ENCODE measurements around the gene AQP6. TPM values are rescaled to one million over a fixed set of nuclear protein-coding genes. Genes with fewer than 3 reads are reported as not detected.

Gene AQP6
- total RNA-seq, 2 donors from 2014 or later, result not detected

- Mint-ChIP-seq H3K27me3 (ENCODE audit: low read depth) (no peaks in the 10 kb centered on the region), H3K36me3 (ENCODE audit: insufficient read depth in 2 of 2) (peaks cover 10 to 44% of the 10 kb centered on the region in 2 donors), H3K4me3 (no peak overlapping the region), H3K4me1 (ENCODE audit: low read depth) (peaks cover 9% of the 10 kb centered on the region), H3K9me3 (no peaks in the 10 kb centered on the region), H3K27ac (no peak overlapping the region)
- no peak for DNase-seq
- no peak for ATAC-seq (replicated peaks in 1 of 2)
Observed at GRCh38 chr12:49990273-49990672, 17.5 kb downstream of the AQP6 start.

GRCh38 chr12:49998453-49998852, 25.7 kb downstream of the AQP6 start:
- peaks cover 13 to 48% of the 10 kb centered on the region in 2 donors for H3K36me3 Mint-ChIP-seq (ENCODE audit: insufficient read depth in 2 of 2)
- ATAC-seq (replicated peaks in 1 of 2) (no peak), DNase-seq (no peak)
- no peaks in the 10 kb centered on the region for H3K9me3 Mint-ChIP-seq
- no peaks in the 10 kb centered on the region for H3K27me3 Mint-ChIP-seq (ENCODE audit: low read depth)
- no peak overlapping the region for H3K27ac Mint-ChIP-seq
- H3K4me3 Mint-ChIP-seq, result no peak overlapping the region
- H3K4me1 Mint-ChIP-seq (ENCODE audit: low read depth), result no peaks in the 10 kb centered on the region

GRCh38 chr12:50003595-50003994, 30.8 kb downstream of the AQP6 start:
- H3K4me1 Mint-ChIP-seq (ENCODE audit: low read depth), result no peaks in the 10 kb centered on the region

GRCh38 chr12:50004696-50005095, 31.9 kb downstream of the AQP6 start:
- H3K4me1 Mint-ChIP-seq (ENCODE audit: low read depth), result no peaks in the 10 kb centered on the region
- no peaks in the 10 kb centered on the region for H3K9me3 Mint-ChIP-seq

More at GRCh38 chr12:50003595-50003994, 30.8 kb downstream of the AQP6 start:
- Mint-ChIP-seq H3K36me3 (ENCODE audit: insufficient read depth in 2 of 2) (peaks cover 15 to 32% of the 10 kb centered on the region in 2 donors), H3K27me3 (ENCODE audit: low read depth) (no peaks in the 10 kb centered on the region), H3K4me3 (no peak overlapping the region), H3K27ac (no peak overlapping the region), H3K9me3 (no peaks in the 10 kb centered on the region)
- no peak for DNase-seq
- ATAC-seq (replicated peaks in 1 of 2), result no peak

GRCh38 chr12:50005175-50005574, 32.4 kb downstream of the AQP6 start:
- H3K36me3 Mint-ChIP-seq (ENCODE audit: insufficient read depth in 2 of 2), result peaks cover 13 to 31% of the 10 kb centered on the region in 2 donors
- no peak overlapping the region for H3K27ac Mint-ChIP-seq
- no peaks in the 10 kb centered on the region for H3K27me3 Mint-ChIP-seq (ENCODE audit: low read depth)
- DNase-seq (no peak), ATAC-seq (replicated peaks in 1 of 2) (no peak)
- no peaks in the 10 kb centered on the region for H3K4me1 Mint-ChIP-seq (ENCODE audit: low read depth)
- H3K9me3 Mint-ChIP-seq, result no peaks in the 10 kb centered on the region
- no peak overlapping the region for H3K4me3 Mint-ChIP-seq

More at GRCh38 chr12:50004696-50005095, 31.9 kb downstream of the AQP6 start:
- no peak overlapping the region for H3K4me3 Mint-ChIP-seq
- H3K27ac Mint-ChIP-seq, result no peak overlapping the region
- DNase-seq (no peak), ATAC-seq (replicated peaks in 1 of 2) (no peak)
- peaks cover 13 to 30% of the 10 kb centered on the region in 2 donors for H3K36me3 Mint-ChIP-seq (ENCODE audit: insufficient read depth in 2 of 2)
- no peaks in the 10 kb centered on the region for H3K27me3 Mint-ChIP-seq (ENCODE audit: low read depth)

- no peak for ATAC-seq (replicated peaks in 1 of 2)
- H3K4me3 Mint-ChIP-seq, result no peak overlapping the region
- H3K9me3 Mint-ChIP-seq, result no peaks in the 10 kb centered on the region
- no peaks in the 10 kb centered on the region for H3K27me3 Mint-ChIP-seq (ENCODE audit: low read depth)
- H3K27ac Mint-ChIP-seq, result no peak overlapping the region
- no peak for DNase-seq
- H3K4me1 Mint-ChIP-seq (ENCODE audit: low read depth), result no peaks in the 10 kb centered on the region
- H3K36me3 Mint-ChIP-seq (ENCODE audit: insufficient read depth in 2 of 2), result peaks cover 11 to 30% of the 10 kb centered on the region in 2 donors
Observed at GRCh38 chr12:50006280-50006679, 33.5 kb downstream of the AQP6 start.

GRCh38 chr12:50006754-50007442, 34.2 kb downstream of the AQP6 start:
- no peaks in the 10 kb centered on the region for H3K27me3 Mint-ChIP-seq (ENCODE audit: low read depth)
- H3K9me3 Mint-ChIP-seq, result no peaks in the 10 kb centered on the region
- no peak for DNase-seq
- H3K4me3 Mint-ChIP-seq, result no peak overlapping the region
- no peaks in the 10 kb centered on the region for H3K4me1 Mint-ChIP-seq (ENCODE audit: low read depth)
- H3K36me3 Mint-ChIP-seq (ENCODE audit: insufficient read depth in 2 of 2), result peaks cover 11 to 28% of the 10 kb centered on the region in 2 donors
- ATAC-seq (replicated peaks in 1 of 2), result no peak
- H3K27ac Mint-ChIP-seq, result no peak overlapping the region

- Mint-ChIP-seq H3K27me3 (ENCODE audit: low read depth) (no peaks in the 10 kb centered on the region), H3K9me3 (no peaks in the 10 kb centered on the region), H3K36me3 (ENCODE audit: insufficient read depth in 2 of 2) (peaks cover 7 to 29% of the 10 kb centered on the region in 2 donors), H3K4me3 (no peak overlapping the region), H3K4me1 (ENCODE audit: low read depth) (peaks cover 9% of the 10 kb centered on the region), H3K27ac (no peak overlapping the region)
- no peak for DNase-seq
- ATAC-seq (replicated peaks in 1 of 2), result peak in 1 of 2 donors; percentile 44
Observed at GRCh38 chr12:50013361-50014147, 40.8 kb downstream of the AQP6 start.

- Mint-ChIP-seq H3K4me3 (no peak overlapping the region), H3K27me3 (ENCODE audit: low read depth) (no peaks in the 10 kb centered on the region), H3K4me1 (ENCODE audit: low read depth) (peaks cover 17% of the 10 kb centered on the region), H3K36me3 (ENCODE audit: insufficient read depth in 2 of 2) (peaks cover 7 to 29% of the 10 kb centered on the region in 2 donors), H3K27ac (no peak overlapping the region), H3K9me3 (no peaks in the 10 kb centered on the region)
- DNase-seq, result no peak
- no peak for ATAC-seq (replicated peaks in 1 of 2)
Observed at GRCh38 chr12:50014342-50014741, 41.6 kb downstream of the AQP6 start.

- H3K9me3 Mint-ChIP-seq, result no peaks in the 10 kb centered on the region
- peaks cover 7 to 19% of the 10 kb centered on the region in 2 donors for H3K36me3 Mint-ChIP-seq (ENCODE audit: insufficient read depth in 2 of 2)
- H3K27me3 Mint-ChIP-seq (ENCODE audit: low read depth), result no peaks in the 10 kb centered on the region
- peaks cover 27% of the 10 kb centered on the region for H3K4me1 Mint-ChIP-seq (ENCODE audit: low read depth)
- no peak overlapping the region for H3K4me3 Mint-ChIP-seq
- DNase-seq (no peak), ATAC-seq (replicated peaks in 1 of 2) (no peak)
- H3K27ac Mint-ChIP-seq, result peak overlapping the region; percentile 19
Observed at GRCh38 chr12:50016501-50017475, 44.0 kb downstream of the AQP6 start.

GRCh38 chr12:50017641-50018040, 44.9 kb downstream of the AQP6 start:
- ATAC-seq (replicated peaks in 1 of 2) (no peak), DNase-seq (no peak)
- no peaks in the 10 kb centered on the region for H3K9me3 Mint-ChIP-seq
- no peak overlapping the region for H3K27ac Mint-ChIP-seq
- H3K4me1 Mint-ChIP-seq (ENCODE audit: low read depth), result peaks cover 31% of the 10 kb centered on the region
- peaks cover 8 to 22% of the 10 kb centered on the region in 2 donors for H3K36me3 Mint-ChIP-seq (ENCODE audit: insufficient read depth in 2 of 2)
- no peak overlapping the region for H3K4me3 Mint-ChIP-seq
- H3K27me3 Mint-ChIP-seq (ENCODE audit: low read depth), result no peaks in the 10 kb centered on the region

GRCh38 chr12:50018154-50018553, 45.4 kb downstream of the AQP6 start:
- H3K9me3 Mint-ChIP-seq, result no peaks in the 10 kb centered on the region
- no peak for ATAC-seq (replicated peaks in 1 of 2)
- no peaks in the 10 kb centered on the region for H3K27me3 Mint-ChIP-seq (ENCODE audit: low read depth)
- peaks cover 37% of the 10 kb centered on the region for H3K4me1 Mint-ChIP-seq (ENCODE audit: low read depth)
- no peak overlapping the region for H3K27ac Mint-ChIP-seq
- H3K36me3 Mint-ChIP-seq (ENCODE audit: insufficient read depth in 2 of 2), result peaks cover 11 to 24% of the 10 kb centered on the region in 2 donors
- no peak overlapping the region for H3K4me3 Mint-ChIP-seq
- DNase-seq, result no peak
